ENCODE results near the gene RUNX2.

DNA sequence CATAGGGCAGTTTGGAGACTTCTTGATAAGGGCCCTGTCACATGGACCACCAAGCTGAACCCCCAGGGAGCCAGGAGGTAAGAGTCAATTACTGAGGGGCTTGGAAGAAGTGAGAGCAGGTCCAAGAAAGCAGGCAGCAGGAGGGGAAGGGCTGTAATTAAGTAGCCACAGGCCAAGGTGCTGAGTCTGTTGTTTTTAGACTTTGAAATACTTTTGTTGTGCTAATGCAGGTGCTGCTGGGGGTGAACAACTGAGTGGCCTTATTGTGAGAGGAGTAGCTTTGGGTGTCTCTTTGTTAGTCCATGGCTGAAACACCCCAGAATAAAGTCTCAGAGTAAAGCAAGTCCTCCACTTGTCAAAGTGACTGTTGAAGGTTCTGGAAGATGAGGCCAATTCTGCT, 316.6 kb downstream of the RUNX2 start:
- TF ChIP-seq, protein P1, sequence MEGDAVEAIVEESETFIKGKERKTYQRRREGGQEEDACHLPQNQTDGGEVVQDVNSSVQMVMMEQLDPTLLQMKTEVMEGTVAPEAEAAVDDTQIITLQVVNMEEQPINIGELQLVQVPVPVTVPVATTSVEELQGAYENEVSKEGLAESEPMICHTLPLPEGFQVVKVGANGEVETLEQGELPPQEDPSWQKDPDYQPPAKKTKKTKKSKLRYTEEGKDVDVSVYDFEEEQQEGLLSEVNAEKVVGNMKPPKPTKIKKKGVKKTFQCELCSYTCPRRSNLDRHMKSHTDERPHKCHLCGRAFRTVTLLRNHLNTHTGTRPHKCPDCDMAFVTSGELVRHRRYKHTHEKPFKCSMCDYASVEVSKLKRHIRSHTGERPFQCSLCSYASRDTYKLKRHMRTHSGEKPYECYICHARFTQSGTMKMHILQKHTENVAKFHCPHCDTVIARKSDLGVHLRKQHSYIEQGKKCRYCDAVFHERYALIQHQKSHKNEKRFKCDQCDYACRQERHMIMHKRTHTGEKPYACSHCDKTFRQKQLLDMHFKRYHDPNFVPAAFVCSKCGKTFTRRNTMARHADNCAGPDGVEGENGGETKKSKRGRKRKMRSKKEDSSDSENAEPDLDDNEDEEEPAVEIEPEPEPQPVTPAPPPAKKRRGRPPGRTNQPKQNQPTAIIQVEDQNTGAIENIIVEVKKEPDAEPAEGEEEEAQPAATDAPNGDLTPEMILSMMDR (conservative IDR thresholded peaks at IDR 0.05; ENCODE audit: low read depth in 2 of 2): no peak
- TF ChIP-seq POLR2AphosphoS5 (IDR thresholded peaks at IDR 0.05; ENCODE audit: low read depth): no peak
- TF ChIP-seq STAT1 (IDR thresholded peaks at IDR 0.05; ENCODE audit: unreplicated experiment): no peak
- TF ChIP-seq EZH2 (IDR thresholded peaks at IDR 0.05; ENCODE audit: low read depth, unreplicated experiment): no peak
- no peak for TF ChIP-seq REST (IDR thresholded peaks at IDR 0.05; ENCODE audit: unreplicated experiment)
- TF ChIP-seq, protein P2, sequence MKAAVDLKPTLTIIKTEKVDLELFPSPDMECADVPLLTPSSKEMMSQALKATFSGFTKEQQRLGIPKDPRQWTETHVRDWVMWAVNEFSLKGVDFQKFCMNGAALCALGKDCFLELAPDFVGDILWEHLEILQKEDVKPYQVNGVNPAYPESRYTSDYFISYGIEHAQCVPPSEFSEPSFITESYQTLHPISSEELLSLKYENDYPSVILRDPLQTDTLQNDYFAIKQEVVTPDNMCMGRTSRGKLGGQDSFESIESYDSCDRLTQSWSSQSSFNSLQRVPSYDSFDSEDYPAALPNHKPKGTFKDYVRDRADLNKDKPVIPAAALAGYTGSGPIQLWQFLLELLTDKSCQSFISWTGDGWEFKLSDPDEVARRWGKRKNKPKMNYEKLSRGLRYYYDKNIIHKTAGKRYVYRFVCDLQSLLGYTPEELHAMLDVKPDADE (IDR thresholded peaks at IDR 0.05): no peak
- TF ChIP-seq EZH2phosphoT487 (IDR thresholded peaks at IDR 0.05; ENCODE audit: unreplicated experiment): no peak
- no peak for TF ChIP-seq CREB1 (CRISPR knock-in tag; IDR thresholded peaks at IDR 0.05; ENCODE audit: low read depth)
- TF ChIP-seq JUNB (IDR thresholded peaks at IDR 0.05; ENCODE audit: unreplicated experiment): no peak
- no peak for TF ChIP-seq ZNF114 (CRISPR knock-in tag; IDR thresholded peaks at IDR 0.05)
- TF ChIP-seq, protein P3, sequence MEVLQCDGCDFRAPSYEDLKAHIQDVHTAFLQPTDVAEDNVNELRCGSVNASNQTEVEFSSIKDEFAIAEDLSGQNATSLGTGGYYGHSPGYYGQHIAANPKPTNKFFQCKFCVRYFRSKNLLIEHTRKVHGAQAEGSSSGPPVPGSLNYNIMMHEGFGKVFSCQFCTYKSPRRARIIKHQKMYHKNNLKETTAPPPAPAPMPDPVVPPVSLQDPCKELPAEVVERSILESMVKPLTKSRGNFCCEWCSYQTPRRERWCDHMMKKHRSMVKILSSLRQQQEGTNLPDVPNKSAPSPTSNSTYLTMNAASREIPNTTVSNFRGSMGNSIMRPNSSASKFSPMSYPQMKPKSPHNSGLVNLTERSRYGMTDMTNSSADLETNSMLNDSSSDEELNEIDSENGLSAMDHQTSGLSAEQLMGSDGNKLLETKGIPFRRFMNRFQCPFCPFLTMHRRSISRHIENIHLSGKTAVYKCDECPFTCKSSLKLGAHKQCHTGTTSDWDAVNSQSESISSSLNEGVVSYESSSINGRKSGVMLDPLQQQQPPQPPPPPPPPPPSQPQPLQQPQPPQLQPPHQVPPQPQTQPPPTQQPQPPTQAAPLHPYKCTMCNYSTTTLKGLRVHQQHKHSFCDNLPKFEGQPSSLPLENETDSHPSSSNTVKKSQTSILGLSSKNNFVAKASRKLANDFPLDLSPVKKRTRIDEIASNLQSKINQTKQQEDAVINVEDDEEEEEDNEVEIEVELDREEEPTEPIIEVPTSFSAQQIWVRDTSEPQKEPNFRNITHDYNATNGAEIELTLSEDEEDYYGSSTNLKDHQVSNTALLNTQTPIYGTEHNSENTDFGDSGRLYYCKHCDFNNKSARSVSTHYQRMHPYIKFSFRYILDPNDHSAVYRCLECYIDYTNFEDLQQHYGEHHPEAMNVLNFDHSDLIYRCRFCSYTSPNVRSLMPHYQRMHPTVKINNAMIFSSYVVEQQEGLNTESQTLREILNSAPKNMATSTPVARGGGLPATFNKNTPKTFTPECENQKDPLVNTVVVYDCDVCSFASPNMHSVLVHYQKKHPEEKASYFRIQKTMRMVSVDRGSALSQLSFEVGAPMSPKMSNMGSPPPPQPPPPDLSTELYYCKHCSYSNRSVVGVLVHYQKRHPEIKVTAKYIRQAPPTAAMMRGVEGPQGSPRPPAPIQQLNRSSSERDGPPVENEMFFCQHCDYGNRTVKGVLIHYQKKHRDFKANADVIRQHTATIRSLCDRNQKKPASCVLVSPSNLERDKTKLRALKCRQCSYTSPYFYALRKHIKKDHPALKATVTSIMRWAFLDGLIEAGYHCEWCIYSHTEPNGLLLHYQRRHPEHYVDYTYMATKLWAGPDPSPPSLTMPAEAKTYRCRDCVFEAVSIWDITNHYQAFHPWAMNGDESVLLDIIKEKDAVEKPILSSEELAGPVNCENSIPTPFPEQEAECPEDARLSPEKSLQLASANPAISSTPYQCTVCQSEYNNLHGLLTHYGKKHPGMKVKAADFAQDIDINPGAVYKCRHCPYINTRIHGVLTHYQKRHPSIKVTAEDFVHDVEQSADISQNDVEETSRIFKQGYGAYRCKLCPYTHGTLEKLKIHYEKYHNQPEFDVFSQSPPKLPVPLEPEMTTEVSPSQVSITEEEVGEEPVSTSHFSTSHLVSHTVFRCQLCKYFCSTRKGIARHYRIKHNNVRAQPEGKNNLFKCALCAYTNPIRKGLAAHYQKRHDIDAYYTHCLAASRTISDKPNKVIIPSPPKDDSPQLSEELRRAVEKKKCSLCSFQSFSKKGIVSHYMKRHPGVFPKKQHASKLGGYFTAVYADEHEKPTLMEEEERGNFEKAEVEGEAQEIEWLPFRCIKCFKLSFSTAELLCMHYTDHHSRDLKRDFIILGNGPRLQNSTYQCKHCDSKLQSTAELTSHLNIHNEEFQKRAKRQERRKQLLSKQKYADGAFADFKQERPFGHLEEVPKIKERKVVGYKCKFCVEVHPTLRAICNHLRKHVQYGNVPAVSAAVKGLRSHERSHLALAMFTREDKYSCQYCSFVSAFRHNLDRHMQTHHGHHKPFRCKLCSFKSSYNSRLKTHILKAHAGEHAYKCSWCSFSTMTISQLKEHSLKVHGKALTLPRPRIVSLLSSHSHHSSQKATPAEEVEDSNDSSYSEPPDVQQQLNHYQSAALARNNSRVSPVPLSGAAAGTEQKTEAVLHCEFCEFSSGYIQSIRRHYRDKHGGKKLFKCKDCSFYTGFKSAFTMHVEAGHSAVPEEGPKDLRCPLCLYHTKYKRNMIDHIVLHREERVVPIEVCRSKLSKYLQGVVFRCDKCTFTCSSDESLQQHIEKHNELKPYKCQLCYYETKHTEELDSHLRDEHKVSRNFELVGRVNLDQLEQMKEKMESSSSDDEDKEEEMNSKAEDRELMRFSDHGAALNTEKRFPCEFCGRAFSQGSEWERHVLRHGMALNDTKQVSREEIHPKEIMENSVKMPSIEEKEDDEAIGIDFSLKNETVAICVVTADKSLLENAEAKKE (CRISPR knock-in tag; IDR thresholded peaks at IDR 0.05): no peak
- TF ChIP-seq NANOG (IDR thresholded peaks at IDR 0.05; ENCODE audit: borderline replicate concordance): no peak
